Psoas muscle (tissue), 8 donors: ENCODE results near the gene TIMM13. TPM values are rescaled to one million over a fixed set of nuclear protein-coding genes. Genes with fewer than 3 reads are reported as not detected.

Experiments used
- ATAC-seq, 4 donors: fragments of 200-7000 bp; cut with Tn5 transposase; one replicate each; pipeline ENCODE4 v1.9.1; 2020; ENCODE audit warnings: moderate library complexity in 3 of 4, mild to moderate bottlenecking in 2 of 4
- DNase-seq, 2 donors: peaks; one replicate each; pipeline ENCODE4 v3.0.0-alpha.2; 2020
- H3K27ac ChIP-seq: fragments of 200-600 bp; one replicate; pipeline ENCODE4 v1.8.0; 2022
- H3K27me3 ChIP-seq, 3 donors: fragments of 200-600 bp in 1 of 3; one replicate each; pipeline versions ENCODE4 v1.6.1 to v1.8.0; 2013 to 2022; ENCODE audit warnings: low read length in 2 of 3, mild to moderate bottlenecking in 2 of 3, moderate library complexity in 1 of 3; ENCODE audit not compliant: insufficient read depth in 3 of 3
- H3K36me3 ChIP-seq, 2 donors: fragments of 200-600 bp in 1 of 2; one replicate each; pipeline versions ENCODE4 v1.6.1 to v1.8.0; 2013 to 2022; ENCODE audit warnings: low read depth in 1 of 2, mild to moderate bottlenecking in 1 of 2, moderate library complexity in 1 of 2; ENCODE audit not compliant: insufficient read depth in 1 of 2
- H3K4me1 ChIP-seq: fragments of 200-600 bp; one replicate; pipeline ENCODE4 v1.8.0; 2022
- H3K4me3 ChIP-seq: fragments of 200-600 bp; one replicate; pipeline ENCODE4 v1.8.0; 2022; ENCODE audit warnings: mild to moderate bottlenecking
- H3K9me3 ChIP-seq: fragments of 200-600 bp; one replicate; pipeline ENCODE4 v1.8.0; 2022
- WGBS, 3 donors: extraction: QIAGEN DNeasy Blood & Tissue Kit; methylation state at CpG; one replicate each; pipeline versions ENCODE4 v1.1.6 to v1.1.7; 2013; 5-methylcytosine and 5-hydroxymethylcytosine counted together
- intact Hi-C, 2 donors: fragments of 100-400 bp; cut with DNase I; formaldehyde crosslinking; loops; one replicate each; pipeline versions ENCODE4 v1.11.0 to v1.14.2; 2022
- polyA plus RNA-seq, 3 donors: library from polyadenylated mRNA; stranded (reverse); fragments of 200-250 nt; gene quantifications; one replicate each; pipeline ENCODE4 v1.2.3, GENCODE V29; 2013
- total RNA-seq, 4 donors: library from RNA; stranded (reverse); fragmentation: NEBNext Ultra II Directional in 2 of 4; extraction: Animal tissue kit (Norgen Biotek cat#: 25700) in 2 of 4; gene quantifications; one replicate each; pipeline versions ENCODE4 v1.2.1 to v1.2.4, GENCODE V29; 2021 to 2023
- TF ChIP-seq, protein P1 (sequence below): fragments of 200-600 bp; IDR thresholded peaks from one replicate; pipeline ENCODE4 v1.8.0; 2022; ENCODE audit warnings: antibody characterized with exemption
- donor health status: healthy with polysubstance abuse.
- donor health status: DM: no; HTN: no; CAD: no; lungs with moderate emphysema.
- donor health status: Bipolar disorder and iron deficiency.
- donor health status: healthy.
- donor health status: DM: yes; HTN: yes; CAD: no.
- donor health status: DM: no; HTN: no; CAD: no.
- donor health status: DM: no; HTN: no; CAD: no.
- donor health status: DM: yes; HTN: yes; CAD: no.

Gene TIMM13
- total and polyA plus RNA-seq, 7 donors, result 70.3 to 254 (median 99.0) TPM

DNA sequence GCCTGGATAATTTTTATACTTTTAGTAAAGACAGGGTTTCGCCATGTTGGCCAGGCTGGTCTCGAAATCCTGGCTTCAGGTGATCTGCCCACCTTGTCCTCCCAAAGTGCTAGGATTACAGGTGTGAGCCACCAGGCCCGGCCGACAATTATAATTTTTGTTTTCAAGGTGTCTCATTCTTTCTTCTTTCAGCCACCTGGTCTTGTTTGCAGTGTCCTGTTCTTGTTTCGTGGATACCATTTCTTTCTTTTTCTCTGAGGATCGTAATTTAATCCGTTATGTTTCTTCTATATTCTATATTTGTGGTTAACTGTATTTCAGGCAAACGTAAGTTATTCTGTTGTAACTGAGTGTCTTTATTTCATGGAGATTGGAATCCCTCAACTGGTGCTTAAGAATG lies 15.7 kb downstream of the TIMM13 start:
- Histone ChIP-seq H3K4me1 (no peaks in the 10 kb centered on the region), H3K9me3 (no peaks in the 10 kb centered on the region), H3K36me3 (no peaks in the 10 kb centered on the region), H3K4me3 (no peak overlapping the region), H3K27me3 (peaks cover 0 to 7% (median 5%) of the 10 kb centered on the region in 3 donors), H3K27ac (no peak overlapping the region)
- intact Hi-C loops, result no loop called here
- DNase-seq, result no peak
- ATAC-seq, result no peak
- TF ChIP-seq, protein P1, sequence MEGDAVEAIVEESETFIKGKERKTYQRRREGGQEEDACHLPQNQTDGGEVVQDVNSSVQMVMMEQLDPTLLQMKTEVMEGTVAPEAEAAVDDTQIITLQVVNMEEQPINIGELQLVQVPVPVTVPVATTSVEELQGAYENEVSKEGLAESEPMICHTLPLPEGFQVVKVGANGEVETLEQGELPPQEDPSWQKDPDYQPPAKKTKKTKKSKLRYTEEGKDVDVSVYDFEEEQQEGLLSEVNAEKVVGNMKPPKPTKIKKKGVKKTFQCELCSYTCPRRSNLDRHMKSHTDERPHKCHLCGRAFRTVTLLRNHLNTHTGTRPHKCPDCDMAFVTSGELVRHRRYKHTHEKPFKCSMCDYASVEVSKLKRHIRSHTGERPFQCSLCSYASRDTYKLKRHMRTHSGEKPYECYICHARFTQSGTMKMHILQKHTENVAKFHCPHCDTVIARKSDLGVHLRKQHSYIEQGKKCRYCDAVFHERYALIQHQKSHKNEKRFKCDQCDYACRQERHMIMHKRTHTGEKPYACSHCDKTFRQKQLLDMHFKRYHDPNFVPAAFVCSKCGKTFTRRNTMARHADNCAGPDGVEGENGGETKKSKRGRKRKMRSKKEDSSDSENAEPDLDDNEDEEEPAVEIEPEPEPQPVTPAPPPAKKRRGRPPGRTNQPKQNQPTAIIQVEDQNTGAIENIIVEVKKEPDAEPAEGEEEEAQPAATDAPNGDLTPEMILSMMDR, result no peak
- WGBS, 3 donors, result 82 to 87% (median 83%) methylated on average over 8 of the region's 8 CpGs

DNA sequence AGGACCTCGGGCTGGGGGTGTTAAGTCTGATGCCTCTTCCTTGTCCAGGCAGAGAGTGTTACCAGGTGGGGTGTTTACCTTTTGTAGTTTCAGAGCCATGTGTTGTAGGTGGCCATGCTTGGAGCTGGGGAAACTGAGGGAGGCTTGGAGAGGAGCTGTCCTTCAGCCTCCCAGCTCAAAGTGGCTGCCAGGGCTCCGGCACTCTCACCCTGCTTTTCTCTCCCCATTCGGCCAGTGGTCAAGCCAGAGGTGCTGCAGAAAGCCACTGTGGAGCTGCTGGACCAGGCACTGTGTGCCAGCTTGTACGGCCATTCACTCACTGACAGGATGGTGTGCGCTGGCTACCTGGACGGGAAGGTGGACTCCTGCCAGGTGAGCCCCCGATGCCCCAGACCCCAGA lies 17.4 kb downstream of the TIMM13 start:
- TF ChIP-seq, protein P1, result no peak
- Histone ChIP-seq H3K4me3 (no peak overlapping the region), H3K27me3 (peaks cover 0 to 7% (median 5%) of the 10 kb centered on the region in 3 donors), H3K9me3 (no peaks in the 10 kb centered on the region), H3K4me1 (no peaks in the 10 kb centered on the region), H3K27ac (no peak overlapping the region), H3K36me3 (no peaks in the 10 kb centered on the region)
- DNase-seq, result no peak
- ATAC-seq, result no peak
- intact Hi-C loops, result no loop called here
- 91 to 94% (median 91%) methylated on average over 7 of the region's 7 CpGs for WGBS, 3 donors

DNA sequence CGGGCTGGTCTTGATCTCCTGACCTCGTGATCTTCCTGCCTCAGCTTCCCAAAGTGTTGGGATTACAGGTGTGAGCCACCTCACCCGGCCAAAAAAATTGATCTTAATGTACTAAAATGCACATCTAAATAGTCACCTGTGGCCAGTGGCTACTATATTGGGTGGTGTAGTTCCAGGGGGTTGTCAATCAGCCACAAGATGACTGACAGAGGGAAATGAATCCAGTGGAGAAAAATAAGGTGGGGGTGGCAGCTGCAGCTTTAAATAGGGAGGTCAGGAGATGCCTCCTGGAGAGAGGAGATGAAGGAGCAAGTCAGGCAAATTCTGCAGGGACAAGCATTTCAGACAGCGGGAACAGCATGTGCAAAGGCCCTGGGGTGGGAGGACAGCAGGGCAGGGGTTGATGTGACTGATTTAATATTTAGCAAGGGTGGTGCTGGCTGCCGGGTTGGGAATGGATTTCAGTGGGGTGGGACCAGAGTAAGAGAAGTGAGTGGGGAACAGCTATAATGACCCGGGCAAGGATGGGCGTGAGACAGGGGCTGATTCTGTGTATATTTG lies 18.0 kb downstream of the TIMM13 start:
- WGBS, 3 donors, result 87 to 91% (median 88%) methylated on average over 7 of the region's 7 CpGs
- intact Hi-C loops, result no loop called here

DNA sequence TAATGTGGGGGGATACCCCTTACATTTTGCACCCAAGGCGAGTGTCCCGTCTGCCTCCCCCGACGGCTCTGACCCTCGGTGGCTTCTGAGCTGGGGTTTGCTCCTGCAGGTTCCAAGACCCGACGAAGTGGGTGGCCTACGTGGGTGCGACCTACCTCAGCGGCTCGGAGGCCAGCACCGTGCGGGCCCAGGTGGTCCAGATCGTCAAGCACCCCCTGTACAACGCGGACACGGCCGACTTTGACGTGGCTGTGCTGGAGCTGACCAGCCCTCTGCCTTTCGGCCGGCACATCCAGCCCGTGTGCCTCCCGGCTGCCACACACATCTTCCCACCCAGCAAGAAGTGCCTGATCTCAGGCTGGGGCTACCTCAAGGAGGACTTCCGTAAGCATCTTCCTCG lies 19.1 kb downstream of the TIMM13 start:
- H3K9me3 ChIP-seq, result no peaks in the 10 kb centered on the region
- no peak overlapping the region for H3K4me3 ChIP-seq
- H3K27ac ChIP-seq, result no peak overlapping the region
- intact Hi-C loops, result no loop called here
- WGBS, 3 donors, result 74 to 85% (median 77%) methylated on average over 25 of the region's 25 CpGs
- no peaks in the 10 kb centered on the region for H3K4me1 ChIP-seq
- TF ChIP-seq, protein P1, result no peak
- peaks cover 0 to 7% (median 5%) of the 10 kb centered on the region in 3 donors for H3K27me3 ChIP-seq
- DNase-seq (no peak), ATAC-seq (no peak)
- no peaks in the 10 kb centered on the region for H3K36me3 ChIP-seq

More for the DNA sequence above, 18.0 kb downstream of the TIMM13 start:
- TF ChIP-seq, protein P1, result no peak
- no peak for DNase-seq
- Histone ChIP-seq H3K4me1 (no peaks in the 10 kb centered on the region), H3K36me3 (no peaks in the 10 kb centered on the region), H3K27ac (no peak overlapping the region), H3K9me3 (no peaks in the 10 kb centered on the region), H3K4me3 (no peak overlapping the region), H3K27me3 (peaks cover 0 to 7% (median 5%) of the 10 kb centered on the region in 3 donors)
- ATAC-seq, result no peak

DNA sequence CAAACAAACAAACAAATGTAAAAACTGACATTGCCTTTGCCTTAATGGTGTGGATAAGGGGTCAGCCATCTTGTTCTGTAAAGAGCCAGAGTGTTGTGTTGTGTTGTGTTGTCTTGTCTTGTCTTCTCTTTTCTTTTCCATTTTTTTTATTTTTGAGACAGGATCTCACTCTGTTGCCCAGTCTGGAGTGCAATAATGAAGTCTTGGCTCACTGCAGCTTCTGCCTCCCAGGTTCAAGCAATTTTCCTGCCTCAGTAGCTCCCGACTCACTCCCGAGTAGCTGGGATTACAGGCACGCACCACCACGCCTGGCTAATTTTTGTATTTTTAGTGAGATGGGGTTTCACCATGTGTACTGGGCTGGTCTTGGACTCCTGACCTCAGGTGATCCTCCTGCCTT lies 27.8 kb downstream of the TIMM13 start:
- TF ChIP-seq, protein P1, result no peak
- DNase-seq (no peak), ATAC-seq (no peak)
- H3K4me3 ChIP-seq, result no peak overlapping the region
- no peaks in the 10 kb centered on the region for H3K9me3 ChIP-seq
- H3K27ac ChIP-seq, result no peak overlapping the region
- H3K4me1 ChIP-seq, result no peaks in the 10 kb centered on the region
- H3K27me3 ChIP-seq, result no peaks in the 10 kb centered on the region
- no peaks in the 10 kb centered on the region for H3K36me3 ChIP-seq
- intact Hi-C loops, result loop anchor here (10.0 kb wide), 1 partner anchor 245 kb away; the partner anchor contains the start of gene AP3D1 (in 2 of the 2)
- 92 to 94% (median 94%) methylated on average over 4 of the region's 4 CpGs for WGBS, 3 donors
